Left ventricle myocardium inferior (tissue), 1 donor: ENCODE measurements around the gene PTPRJ. TPM values are rescaled to one million over a fixed set of nuclear protein-coding genes. Genes with fewer than 3 reads are reported as not detected.

Experiments used
- DNase-seq: peaks from one replicate; pipeline ENCODE4 v3.0.0-alpha.2; 2020
- H3K27ac ChIP-seq: fragments of 200-600 bp; replicated peaks from 2 replicates; pipeline ENCODE4 v1.8.0; 2021
- H3K27me3 ChIP-seq: fragments of 200-600 bp; 2 replicates; pipeline ENCODE4 v1.8.0; 2021; ENCODE audit warnings: low read depth
- H3K36me3 ChIP-seq: fragments of 200-600 bp; 2 replicates; pipeline ENCODE4 v1.8.0; 2021
- H3K4me1 ChIP-seq: fragments of 200-600 bp; 2 replicates; pipeline ENCODE4 v1.8.0; 2021
- H3K4me3 ChIP-seq: fragments of 200-600 bp; 2 replicates; pipeline ENCODE4 v1.8.0; 2021; ENCODE audit warnings: mild to moderate bottlenecking, moderate library complexity
- H3K9me3 ChIP-seq: fragments of 200-600 bp; replicated peaks from 2 replicates; pipeline ENCODE4 v1.8.0; 2021
- intact Hi-C: fragments of 100-400 bp; cut with micrococcal nuclease; formaldehyde crosslinking; loops from one replicate; pipeline ENCODE4 v1.11.0; 2022
- total RNA-seq: library from RNA; stranded (reverse); fragmentation: NEBNext Ultra II Directional; extraction: Animal tissue kit (Norgen Biotek cat#: 25700); gene quantifications from one replicate; pipeline ENCODE4 v1.2.1, GENCODE V29; 2021
- TF ChIP-seq, protein P1 (sequence below): fragments of 200-600 bp; IDR thresholded peaks from 2 replicates; pipeline ENCODE4 v1.8.0; 2021; ENCODE audit warnings: antibody characterized with exemption, mild to moderate bottlenecking, borderline replicate concordance
- donor health status: DM: no; HTN: yes; CAD: no; lungs with severe emphysema.

PTPRJ gene
- total RNA-seq, 1 donor from 2014 or later, result 6.8 TPM

DNA sequence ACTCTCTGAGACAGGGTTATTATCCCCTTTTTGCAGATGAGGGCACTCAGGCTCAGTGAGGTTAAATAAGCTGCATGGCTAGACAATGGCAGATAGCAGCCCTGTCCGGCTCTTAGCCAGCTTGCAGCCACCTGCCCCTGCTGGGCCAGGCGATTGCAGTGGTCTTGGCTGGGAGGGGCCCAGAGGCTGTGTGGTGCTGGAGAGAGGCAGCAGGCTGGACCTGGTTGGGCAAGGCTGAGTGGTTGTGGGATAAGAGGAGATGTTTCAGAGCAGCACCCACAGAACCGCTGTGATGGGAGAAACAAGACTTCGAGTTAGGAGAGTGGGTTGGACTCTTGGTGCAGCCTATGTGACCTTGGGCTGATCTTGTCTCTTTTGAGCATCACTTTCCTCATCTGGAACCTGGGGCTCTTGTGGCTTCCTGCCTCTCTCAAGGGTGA, 25.5 kb downstream of the PTPRJ start:
- intact Hi-C loops, result no loop called here
- Histone ChIP-seq H3K4me3 (no peak overlapping the region), H3K36me3 (no peaks in the 10 kb centered on the region), H3K4me1 (peaks cover 65% of the 10 kb centered on the region), H3K9me3 (no peaks in the 10 kb centered on the region), H3K27ac (peak overlapping the region; percentile 56), H3K27me3 (no peaks in the 10 kb centered on the region)
- TF ChIP-seq, protein P1, sequence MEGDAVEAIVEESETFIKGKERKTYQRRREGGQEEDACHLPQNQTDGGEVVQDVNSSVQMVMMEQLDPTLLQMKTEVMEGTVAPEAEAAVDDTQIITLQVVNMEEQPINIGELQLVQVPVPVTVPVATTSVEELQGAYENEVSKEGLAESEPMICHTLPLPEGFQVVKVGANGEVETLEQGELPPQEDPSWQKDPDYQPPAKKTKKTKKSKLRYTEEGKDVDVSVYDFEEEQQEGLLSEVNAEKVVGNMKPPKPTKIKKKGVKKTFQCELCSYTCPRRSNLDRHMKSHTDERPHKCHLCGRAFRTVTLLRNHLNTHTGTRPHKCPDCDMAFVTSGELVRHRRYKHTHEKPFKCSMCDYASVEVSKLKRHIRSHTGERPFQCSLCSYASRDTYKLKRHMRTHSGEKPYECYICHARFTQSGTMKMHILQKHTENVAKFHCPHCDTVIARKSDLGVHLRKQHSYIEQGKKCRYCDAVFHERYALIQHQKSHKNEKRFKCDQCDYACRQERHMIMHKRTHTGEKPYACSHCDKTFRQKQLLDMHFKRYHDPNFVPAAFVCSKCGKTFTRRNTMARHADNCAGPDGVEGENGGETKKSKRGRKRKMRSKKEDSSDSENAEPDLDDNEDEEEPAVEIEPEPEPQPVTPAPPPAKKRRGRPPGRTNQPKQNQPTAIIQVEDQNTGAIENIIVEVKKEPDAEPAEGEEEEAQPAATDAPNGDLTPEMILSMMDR, result no peak
- no peak for DNase-seq

DNA sequence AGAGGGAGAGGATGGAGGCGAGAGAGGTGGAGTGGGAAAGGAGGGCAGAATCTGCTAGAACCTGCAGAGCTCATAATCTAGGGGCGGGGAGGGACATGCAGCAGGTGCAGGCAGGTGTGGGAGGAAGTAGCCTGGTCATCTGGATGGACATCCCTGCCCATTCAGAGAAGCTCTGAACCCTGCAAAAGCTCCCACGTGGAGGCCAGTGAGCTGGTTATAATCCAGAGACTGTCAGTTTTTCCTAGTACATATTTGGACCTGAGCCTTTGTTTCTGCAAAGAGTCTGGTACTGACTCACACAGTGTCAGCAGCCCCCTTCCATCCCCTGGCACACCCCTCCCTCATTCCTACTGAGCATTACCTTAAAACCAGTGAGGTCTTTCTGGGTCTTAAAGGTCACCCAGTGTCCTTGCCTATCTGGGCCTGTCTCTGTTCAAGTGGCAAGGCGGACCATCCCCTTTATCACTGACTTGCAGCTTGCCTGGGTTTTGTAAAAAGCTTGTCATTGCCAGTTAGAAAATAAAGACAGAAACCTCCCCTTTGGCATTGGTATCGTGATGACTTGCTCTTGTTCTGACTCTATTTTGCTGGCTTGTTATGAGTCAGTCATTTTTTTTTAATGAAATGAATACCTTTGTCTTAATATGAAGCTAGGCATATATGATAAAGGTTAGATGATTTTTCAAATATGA, 26.1 kb downstream of the PTPRJ start:
- H3K9me3 ChIP-seq, result no peaks in the 10 kb centered on the region
- H3K4me3 ChIP-seq, result no peak overlapping the region
- peaks cover 63% of the 10 kb centered on the region for H3K4me1 ChIP-seq
- intact Hi-C loops, result no loop called here
- H3K27ac ChIP-seq, result peak overlapping the region; percentile 56
- TF ChIP-seq, protein P1, result no peak
- no peak for DNase-seq
- no peaks in the 10 kb centered on the region for H3K27me3 ChIP-seq
- no peaks in the 10 kb centered on the region for H3K36me3 ChIP-seq

DNA sequence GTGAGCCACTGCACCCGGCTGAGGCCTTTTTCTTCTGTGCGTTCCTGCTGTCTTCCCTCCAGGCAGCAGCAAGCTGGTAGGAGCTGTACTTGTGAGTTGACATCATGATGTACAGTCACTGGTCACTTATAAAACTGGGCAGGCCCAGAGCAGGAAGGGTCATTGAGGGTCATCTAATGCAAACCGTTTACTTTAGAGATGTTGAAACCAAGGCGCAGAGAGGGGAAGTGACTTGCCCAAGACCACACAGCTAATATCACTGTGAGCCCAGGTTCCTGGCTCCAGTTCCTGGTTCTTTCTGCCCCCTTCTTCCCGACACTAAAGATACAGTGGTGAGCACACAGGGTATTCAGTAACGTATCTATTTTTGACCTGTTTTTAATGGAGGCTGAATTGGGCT, 27.3 kb downstream of the PTPRJ start:
- Histone ChIP-seq H3K27ac (no peak overlapping the region), H3K9me3 (no peaks in the 10 kb centered on the region), H3K4me1 (peaks cover 60% of the 10 kb centered on the region), H3K27me3 (no peaks in the 10 kb centered on the region), H3K4me3 (no peak overlapping the region), H3K36me3 (no peaks in the 10 kb centered on the region)
- no peak for DNase-seq
- TF ChIP-seq, protein P1, result no peak
- intact Hi-C loops, result no loop called here

DNA sequence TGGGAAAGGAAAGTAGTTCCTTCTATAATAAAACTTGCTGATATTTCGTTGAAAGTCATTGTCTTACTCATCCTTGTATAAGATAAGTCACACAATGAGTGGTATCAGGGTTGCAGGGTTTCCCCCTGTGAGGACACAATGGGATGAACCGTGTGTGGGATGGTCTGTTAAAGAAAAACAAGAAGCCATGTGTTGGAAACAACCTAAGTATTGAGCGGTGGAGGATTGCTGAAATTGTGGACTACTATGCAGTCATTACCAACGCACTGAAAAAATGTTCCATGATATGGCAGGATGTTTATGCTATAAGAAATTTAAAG, 28.6 kb downstream of the PTPRJ start:
- H3K27me3 ChIP-seq, result no peaks in the 10 kb centered on the region
- no peaks in the 10 kb centered on the region for H3K36me3 ChIP-seq
- no peaks in the 10 kb centered on the region for H3K9me3 ChIP-seq
- no peak for DNase-seq
- H3K4me1 ChIP-seq, result peaks cover 57% of the 10 kb centered on the region
- H3K27ac ChIP-seq, result no peak overlapping the region
- intact Hi-C loops, result no loop called here
- TF ChIP-seq, protein P1, result no peak
- H3K4me3 ChIP-seq, result no peak overlapping the region

DNA sequence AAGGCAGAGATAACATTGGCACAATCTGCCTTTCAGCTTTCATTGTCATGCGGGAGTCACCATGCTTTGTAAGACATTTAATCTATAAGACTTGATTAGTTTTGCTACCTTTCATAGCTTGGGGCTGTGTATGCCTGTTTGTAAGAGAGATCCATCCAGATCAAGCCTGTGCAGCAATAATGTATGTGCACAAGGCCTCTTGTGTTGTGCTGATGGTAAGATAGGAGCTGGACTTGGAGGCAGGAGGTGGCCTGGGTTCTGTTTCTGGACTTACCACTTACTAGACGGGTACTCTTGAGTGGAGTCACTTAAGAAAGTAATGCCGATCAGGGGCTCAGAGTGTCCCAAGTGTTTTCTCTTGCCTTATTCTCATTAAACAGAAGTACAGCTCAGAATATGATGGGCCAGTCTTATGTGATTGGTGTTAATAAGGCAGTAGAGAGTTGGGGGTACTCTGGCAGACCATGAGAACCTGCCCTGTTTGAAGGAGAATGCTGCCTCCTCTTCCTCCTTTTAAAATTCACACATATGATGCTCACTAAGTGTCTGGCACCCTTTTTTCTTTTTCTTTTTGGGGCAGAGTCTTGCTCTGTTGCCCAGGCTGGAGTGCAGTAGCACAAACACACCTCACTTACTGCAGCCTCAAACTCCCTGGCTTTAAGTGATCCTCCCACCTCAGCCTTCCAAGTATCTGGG, 30.9 kb downstream of the PTPRJ start:
- Histone ChIP-seq H3K27me3 (no peaks in the 10 kb centered on the region), H3K4me3 (no peak overlapping the region), H3K36me3 (no peaks in the 10 kb centered on the region), H3K27ac (no peak overlapping the region), H3K9me3 (no peaks in the 10 kb centered on the region), H3K4me1 (peaks cover 34% of the 10 kb centered on the region)
- intact Hi-C loops, result no loop called here
- TF ChIP-seq, protein P1, result no peak
- DNase-seq, result no peak
